ENCODE measurements around the gene PNPO.
"Not testable (repeated sequence)": the region's sequence is repeated elsewhere in the genome, so short reads cannot be mapped to it uniquely, and the experiment has no call there.

PNPO gene

DNA sequence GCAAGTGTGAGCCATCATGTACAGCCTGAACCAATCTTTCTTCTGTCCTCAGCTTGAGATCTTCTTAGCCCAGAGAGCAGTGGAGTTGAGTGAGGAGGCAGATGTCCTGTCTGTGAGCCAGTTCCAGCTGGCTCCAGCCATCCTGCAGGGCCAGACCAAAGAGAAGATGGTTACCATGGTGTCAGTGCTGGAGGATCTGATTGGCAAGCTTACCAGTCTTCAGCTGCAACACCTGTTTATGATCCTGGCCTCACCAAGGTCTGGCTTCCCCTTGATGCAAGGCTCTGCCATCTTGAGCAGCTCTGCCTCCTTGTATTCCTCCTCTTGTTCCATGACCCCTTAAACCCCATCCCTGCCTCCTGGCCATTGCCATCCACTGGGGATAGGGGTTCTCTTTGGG, 39.2 kb downstream of the PNPO start:
- no peak for FAIRE-seq

GRCh38 chr17:47981462-47981861, 40.1 kb downstream of the PNPO start:
- no peak for FAIRE-seq

- no peak for FAIRE-seq
Observed at GRCh38 chr17:47982091-47982617, 40.8 kb downstream of the PNPO start.

DNA sequence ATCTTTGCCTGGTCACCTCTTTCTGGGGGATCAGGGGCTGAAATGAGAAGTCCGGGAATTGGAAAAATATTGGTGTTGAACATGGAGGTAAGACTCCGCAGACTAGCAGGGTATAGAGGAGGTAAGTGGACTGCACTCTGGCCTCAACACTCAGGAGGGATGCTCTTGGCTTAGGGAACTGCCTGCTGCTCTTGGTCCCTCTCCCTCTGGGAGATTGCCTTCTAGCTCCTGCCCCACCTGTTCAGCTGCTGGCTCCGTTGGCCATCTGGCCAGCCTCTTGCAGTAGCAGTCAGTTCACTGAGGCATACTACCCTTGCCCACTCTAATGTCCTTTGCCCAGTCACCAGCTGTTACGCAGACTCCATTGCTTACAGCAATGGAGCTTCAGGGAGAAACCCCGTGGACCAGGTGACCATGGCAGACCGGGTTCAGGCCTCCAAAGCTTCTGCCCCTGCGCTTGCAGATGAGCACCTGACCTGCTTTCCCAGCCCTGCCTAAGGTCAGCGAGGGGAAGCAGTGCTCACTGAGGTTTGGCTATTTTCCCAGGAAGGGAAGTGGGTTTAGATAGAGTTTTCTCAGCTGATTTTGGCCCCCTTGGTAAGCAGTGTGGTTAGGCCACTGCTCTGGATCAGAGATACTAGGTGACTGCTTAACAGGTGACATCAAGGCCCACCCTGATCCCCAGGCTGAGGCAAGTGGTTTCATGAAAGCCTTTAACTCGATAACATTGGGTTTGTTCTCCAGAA, 41.4 kb downstream of the PNPO start:
- FAIRE-seq = no peak

- FAIRE-seq = no peak
Observed at GRCh38 chr17:47983492-47984223, 42.3 kb downstream of the PNPO start.

- FAIRE-seq = no peak
Observed at GRCh38 chr17:47986520-47986919, 45.1 kb downstream of the PNPO start.

- no peak for FAIRE-seq
Observed at GRCh38 chr17:47987240-47987835, 46.0 kb downstream of the PNPO start.

DNA sequence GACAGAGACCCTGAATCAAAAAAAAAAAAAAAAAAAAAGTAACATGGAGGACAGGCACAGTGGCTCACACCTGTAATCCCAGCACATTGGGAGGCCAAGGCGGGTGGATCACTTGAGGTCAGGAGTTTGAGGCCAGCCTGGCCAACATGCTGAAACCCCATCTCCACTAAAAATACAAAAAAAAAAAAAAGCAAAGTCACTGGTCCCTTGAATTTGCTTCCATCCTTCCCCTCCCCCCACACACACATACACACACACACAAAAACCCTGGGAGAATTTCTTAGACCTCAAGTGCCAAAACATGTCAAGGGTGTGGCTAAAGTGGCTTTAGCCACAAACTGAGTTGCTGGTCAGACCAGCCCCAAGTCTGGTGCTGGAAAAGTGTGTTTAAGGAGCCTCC, 47.1 kb downstream of the PNPO start:
- not testable (repeated sequence) for FAIRE-seq

GRCh38 chr17:47989159-47989558, 47.8 kb downstream of the PNPO start:
- FAIRE-seq = no peak

- no peak for FAIRE-seq
Observed at GRCh38 chr17:47989700-47990099, 48.3 kb downstream of the PNPO start.

- FAIRE-seq = no peak
Observed at GRCh38 chr17:47990962-47991731, 49.8 kb downstream of the PNPO start.

GRCh38 chr17:47992216-47992615, 50.8 kb downstream of the PNPO start:
- FAIRE-seq = no peak

DNA sequence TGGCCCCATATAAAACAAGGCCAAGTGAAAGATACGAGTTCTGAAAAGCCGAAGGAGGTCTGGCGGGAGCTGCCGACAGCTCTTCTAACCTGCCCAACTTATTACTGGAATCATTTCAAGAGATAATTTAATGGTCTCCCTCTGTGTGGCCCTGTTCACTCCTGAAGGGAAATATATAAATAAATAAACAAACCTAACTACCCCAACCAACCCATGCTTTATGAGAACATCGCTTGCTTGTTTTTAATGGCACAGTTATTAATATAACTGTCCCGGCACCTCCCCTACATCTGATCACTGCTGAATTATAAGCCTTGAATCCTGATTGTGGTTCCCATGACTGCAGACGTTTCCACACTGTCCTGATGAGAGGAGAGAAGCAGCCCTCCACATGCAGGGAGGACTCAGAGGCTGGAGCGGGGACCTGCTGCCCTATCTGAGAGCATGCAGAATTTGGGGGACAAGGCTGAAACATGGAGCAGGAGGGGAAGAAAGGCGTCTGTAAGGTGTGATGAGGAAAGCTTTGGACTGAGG, 51.7 kb downstream of the PNPO start:
- FAIRE-seq = no peak

DNA sequence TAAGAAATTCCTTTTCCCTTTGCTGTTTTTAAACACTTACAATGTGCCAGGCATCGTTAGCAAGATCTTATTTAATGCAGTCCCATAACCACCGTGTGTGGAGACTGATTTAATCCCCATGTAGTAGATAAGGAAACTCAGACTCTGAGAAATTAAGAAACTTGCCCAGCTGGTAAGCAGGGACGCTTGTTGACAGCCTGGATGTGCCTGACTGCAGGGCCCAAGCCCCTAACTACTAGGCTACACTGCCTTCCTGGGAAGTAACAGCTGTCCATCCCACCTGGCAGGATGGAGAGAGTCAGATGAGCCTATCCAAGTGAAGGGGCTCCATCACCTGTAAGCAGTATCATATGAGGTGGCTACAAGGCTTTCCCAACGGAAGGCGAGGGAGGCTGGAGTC, 52.6 kb downstream of the PNPO start:
- no peak for FAIRE-seq

GRCh38 chr17:47994724-47995123, 53.4 kb downstream of the PNPO start:
- FAIRE-seq = no peak

DNA sequence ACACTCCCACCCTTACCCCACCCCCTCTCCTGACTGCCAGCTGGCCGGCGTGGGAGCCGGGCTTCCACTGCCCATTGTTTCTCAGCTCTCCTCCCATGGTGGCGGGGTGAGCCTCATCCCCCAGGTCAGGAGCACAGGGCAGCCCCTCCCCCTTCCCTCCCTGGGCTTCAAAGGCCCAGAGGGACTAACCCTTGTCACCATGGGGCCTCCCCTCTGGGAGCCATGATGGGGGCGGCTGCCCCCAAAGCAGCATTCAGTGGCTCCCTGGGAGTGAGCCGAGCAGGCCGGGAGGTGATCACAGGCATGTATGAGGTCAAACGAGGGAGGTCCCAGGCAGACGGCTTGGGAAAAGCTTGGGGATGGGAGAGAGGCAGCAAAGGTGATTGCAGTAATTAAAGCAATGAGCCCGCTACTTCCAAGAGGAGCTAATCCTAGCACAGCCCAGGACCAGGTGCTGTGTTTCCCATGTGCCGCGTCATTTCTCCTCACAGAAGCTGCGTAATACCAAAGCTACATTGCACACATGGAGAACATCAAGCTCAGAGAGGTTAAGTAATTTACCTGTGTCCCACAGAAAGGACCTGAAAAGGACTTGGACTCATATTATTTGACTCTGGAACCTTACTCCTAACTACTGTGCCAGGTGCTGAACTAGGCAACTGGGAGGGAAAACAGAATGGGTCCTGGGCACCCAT, 54.0 kb downstream of the PNPO start:
- no peak for FAIRE-seq

DNA sequence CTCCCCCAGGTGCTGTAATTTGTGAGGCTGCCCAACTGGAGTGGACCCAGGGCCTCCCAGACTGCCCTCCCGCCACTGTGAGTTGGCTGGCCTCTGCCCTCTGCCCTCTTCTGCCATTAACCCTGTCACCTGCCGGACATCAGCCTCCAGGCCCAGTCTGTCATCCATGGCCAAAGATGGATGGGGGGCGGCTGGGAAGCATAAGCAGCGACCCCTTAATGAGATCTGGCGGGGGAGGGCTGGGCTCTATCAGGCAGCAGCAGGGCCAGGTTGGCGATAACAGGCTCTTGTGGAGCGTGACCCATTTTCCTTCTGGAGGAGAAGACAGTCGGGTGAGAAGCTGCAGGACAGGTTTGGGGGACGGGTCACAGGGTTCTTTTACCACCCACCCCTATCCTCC, 54.8 kb downstream of the PNPO start:
- no peak for FAIRE-seq

GRCh38 chr17:47997586-47997985, 56.2 kb downstream of the PNPO start:
- no peak for FAIRE-seq

DNA sequence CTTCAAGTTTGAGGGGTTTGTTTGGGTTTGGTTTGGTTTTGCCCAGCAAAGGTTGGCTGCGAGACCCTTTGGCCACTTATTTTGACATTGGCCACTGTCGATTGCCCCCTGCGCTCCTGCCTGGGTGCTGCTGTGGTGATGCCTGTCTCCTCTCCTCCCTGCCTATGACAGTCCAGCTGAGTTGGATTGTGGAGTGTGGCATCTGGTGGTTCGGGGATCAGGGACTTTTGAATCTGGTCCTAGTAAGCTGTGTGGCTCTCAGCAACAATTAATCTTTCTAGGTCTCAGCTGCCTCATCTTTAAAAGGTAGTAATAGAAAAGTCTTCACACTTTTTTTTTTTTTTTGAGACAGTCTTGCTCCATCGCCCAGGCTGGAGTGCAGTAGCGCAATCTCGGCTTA, 56.7 kb downstream of the PNPO start:
- no peak for FAIRE-seq

Data from TTC549 (cell line).